Measurements from ENCODE around the gene SPC25. TPM values are rescaled to one million over a fixed set of nuclear protein-coding genes. Genes with fewer than 3 reads are reported as not detected.
"Not testable (repeated sequence)": the region's sequence is repeated elsewhere in the genome, so short reads cannot be mapped to it uniquely, and the experiment has no call there.

The SPC25 gene
- total RNA-seq, 1 donor from 2014 or later: 0.32 TPM

DNA sequence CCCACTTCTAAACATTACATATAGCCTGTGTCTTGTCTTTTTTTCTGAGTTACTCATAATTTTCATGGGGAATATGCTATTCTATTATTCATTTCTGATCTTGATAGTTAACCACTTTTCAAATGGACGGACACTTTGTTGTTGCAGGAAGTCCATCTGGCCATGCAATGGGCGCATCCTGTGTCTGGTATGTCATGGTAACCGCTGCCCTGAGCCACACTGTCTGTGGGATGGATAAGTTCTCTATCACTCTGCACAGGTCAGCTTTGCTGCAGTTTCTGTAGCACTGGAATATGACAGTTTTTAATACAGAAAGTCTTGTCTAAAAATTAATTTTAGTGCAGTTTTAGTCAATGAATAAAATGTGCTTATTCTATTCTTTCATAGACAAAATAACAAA, 14.1 kb upstream of the SPC25 start:
- no peak for DNase-seq (ENCODE audit: low spot score)

DNA sequence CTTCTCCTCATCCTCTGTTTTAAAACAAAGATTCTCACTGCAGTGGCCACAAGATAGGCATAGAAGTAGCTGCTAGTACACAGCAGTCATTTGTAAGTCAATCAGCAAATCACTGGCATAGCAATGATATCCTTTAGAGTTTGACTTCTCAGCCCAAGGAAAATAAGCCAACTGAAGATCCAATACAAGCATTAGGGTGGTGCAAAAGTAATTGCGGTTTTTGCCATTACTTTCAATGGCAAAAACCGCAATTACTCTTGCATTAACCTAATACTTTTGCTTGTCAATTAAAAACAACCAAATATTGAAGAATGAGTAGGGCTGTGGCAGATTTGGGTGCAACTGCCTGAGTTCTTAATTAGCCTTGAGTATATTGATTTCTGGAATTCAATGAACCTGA, 13.7 kb upstream of the SPC25 start:
- no peak for DNase-seq (ENCODE audit: low spot score)

DNA sequence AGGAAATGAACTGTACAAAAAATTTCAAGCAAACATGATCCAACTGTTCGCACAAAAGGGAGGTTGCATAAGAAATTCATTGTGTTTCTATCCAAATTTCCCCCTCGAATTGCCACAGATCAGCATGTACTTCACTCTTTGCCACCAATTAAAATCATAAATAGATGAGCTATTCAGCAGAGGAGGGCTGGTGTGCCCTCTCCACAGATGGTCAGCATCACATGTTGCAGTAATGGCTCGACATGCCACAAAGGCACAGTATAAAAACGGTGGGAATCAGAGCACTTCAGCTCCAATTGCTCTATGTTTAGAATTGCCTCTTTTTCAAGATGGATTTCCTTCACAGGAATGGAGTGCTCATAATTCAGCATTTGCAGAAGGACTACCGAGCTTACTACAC, 10.8 kb upstream of the SPC25 start, which contains the start of gene G6PC2:
G6PC2 (plus strand) TSS at position 289 of the 400 bp plus-strand sequence; CDS start at position 330, 41 bp downstream.
- no peak for DNase-seq (ENCODE audit: low spot score)

DNA sequence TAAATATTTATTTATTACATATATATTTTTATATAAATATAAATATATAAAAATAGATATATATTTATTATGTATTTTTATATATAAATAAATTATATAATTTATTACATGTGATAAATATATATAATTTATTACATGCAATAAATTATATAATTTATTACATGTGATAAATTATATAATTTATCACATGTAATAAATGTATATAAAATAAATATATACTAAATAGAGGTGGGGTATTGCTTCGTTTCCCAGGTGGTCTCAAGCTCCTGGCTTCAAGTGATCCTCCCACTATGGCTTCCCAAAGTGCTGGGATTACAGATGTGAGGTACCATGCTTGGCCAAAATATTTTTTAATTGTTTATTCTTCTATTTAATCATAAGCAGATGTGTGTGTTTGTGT, 7.2 kb upstream of the SPC25 start:
- DNase-seq (ENCODE audit: low spot score): no peak

DNA sequence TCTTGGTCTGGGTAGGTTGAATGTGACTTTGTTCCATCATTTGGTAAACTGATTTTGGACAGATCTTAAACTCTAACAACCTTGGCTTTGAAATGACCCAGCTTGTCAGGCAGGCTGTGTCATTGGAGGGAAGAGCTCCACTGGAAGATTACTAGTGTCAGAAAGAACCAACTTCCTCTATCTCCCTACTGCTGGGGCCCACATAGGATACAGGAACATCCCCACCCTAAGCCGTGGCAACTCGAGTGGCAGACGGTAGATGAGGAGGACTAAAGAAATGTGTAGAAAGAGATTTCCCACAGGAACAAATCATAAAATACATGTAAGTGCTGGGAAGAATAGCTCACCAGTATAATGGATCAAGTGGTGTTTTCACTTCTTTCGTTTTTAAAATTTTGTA, 6.6 kb upstream of the SPC25 start:
- DNase-seq (ENCODE audit: low spot score): no peak

DNA sequence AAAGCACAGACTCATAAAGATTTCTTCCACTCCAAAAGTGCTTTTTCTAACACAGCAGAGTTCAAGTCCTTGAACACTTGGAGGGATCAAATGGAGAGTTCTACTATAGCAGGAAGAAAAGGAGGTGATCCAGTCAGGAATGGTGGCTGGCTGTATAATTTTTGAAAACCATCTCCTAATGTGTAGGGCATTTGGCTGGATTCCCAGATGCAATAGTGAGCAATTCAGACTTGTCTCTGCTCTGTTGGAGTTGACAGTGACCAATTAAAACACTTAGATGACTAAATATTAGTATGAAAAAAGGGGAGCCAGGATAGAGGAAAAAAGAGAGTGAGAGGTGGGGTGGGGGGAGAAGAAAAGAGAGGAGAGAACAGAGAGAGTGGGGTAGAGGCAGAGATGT, 5.5 kb upstream of the SPC25 start:
- no peak for DNase-seq (ENCODE audit: low spot score)

DNA sequence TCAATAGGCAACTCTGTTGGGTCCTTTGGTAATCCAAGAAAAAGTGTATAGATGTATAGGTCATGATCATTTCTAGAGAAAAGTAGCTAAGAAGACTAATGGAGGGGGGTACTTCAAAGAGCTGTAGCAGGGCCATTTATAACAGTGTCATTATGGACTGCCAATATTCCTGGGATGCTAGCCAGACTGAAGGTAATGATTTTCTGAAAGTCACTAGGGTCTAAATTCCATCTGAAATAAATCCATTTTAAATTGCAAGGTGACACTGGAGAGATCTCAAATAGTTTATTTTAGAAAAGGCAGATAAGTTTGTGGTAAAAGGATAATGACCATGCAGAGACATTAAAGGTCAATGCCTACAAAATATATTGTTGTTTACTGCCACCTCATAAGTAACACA, 4.5 kb upstream of the SPC25 start:
- DNase-seq (ENCODE audit: low spot score): no peak

DNA sequence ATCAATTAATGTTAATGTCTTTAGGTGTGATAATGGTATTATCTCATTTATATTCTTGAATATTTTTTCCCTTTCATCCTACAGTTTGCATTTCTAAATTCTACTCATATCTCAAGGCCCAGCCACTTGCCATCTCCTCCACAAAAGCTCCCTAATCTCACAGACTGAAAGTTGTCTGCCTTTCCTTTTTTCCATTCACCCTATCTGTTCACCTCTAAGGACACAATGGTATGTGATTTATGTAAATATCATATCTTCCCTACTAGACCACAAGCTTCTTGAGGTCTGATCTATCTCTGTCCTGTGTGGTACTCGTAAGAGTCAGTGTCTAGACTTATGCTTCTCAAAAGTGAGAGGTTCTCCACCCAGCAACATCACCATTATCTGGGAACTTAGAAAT, 3.9 kb upstream of the SPC25 start:
- no peak for DNase-seq (ENCODE audit: low spot score)

DNA sequence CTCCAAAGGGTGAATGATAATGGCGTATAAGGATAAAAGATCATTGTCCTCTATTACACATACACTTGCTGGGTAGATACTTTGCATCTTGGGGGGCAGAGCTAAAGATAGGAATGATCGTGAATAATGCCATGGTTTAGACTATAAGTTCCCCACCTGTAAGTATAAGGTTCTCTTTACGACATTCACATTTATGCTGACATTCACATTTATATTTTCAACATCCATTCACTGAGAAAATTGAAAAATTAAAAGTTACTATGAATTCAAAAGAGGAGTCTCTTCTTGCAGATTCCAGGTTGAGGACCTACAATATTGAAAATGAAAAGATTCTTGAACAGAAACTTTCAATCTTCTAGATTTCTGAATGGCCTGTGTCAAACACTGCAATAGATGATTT, 2.1 kb upstream of the SPC25 start:
- no peak for DNase-seq (ENCODE audit: low spot score)

DNA sequence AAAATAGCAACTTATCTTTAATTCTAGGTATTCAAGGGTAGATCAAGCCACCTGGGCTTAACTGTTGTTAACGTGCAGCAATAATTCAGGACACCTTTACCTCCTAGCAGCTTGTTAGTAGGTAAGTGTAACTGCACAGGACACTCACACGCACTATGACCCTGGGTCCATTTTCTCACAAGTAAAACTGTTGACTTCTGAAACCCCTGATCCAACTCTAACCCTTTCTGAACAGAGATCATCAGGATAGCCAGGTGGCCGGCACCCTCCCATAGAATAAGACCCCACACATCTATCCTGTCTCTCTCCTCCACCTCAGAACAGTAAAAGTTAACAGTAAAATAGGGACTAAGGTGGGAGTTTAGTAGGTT, 610 bp downstream of the SPC25 start:
- no peak for DNase-seq (ENCODE audit: low spot score)

DNA sequence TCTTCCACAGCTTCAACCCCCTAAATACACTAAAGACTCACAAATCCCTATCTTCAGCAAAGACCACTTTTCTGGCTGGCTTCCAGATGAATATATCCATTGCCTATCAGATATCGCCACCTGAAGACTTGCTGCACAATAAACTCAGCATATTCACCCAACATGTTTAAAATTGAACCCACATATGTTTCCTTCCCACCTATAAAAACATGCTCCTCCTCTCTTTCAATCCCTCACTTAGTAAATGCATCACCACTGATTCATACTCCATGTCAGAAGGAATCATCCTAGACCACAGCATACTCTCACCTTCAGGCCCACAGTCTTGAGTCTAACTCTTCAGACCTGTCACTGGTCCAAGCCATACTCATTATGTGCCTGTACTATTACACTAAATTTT, 5.3 kb downstream of the SPC25 start:
- DNase-seq (ENCODE audit: low spot score): no peak

DNA sequence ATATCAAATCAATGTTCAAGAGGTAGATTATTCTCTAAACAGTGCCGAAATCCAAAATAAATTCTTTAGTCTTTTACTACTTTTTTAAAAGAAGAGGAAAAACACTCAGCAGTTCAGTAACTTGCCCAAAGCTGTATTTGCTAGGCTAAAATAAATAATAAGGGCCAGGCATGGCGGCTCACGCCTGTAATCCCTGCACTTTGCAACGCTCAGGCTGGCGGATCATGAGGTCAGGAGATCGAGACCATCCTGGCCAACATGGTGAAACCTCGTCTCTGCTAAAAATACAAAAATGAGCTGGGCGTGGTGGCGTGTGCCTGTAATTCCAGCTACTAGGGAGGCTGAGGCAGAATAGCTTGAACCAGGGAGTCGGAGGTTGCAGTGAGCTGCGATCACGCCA, 8.1 kb downstream of the SPC25 start:
- not testable (repeated sequence) for DNase-seq (ENCODE audit: low spot score)

DNA sequence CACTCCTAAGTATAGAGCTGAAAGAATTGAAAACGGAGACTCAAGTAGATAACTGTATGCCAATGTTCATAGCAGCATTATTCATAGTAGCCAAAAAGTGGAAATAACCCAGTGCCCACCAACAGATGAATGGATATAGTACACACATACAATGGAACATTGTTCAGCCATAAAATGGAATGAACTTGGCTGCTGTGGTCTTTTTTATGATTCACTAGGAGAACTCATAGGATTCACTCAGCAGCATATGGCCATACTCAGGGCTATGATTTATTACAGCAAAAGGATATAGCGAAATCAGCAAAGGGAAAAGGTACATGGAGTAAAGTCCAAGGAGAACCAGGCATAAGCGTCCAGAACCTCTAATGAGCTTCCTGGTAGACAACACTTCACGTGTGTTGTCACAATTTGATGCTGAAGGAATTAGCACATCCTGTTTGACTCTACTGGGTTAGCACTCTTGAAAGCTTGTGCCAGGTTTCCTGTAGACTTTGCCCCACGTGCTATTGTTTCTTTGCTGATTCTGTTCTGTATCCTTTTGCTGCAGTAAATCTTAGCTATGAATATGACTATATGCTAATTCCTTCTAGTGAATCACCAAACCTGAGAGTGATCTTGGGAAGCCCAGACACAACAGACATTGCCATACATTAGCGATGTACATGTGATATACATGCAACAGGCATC, 15.7 kb downstream of the SPC25 start:
- no peak for DNase-seq (ENCODE audit: low spot score)

DNA sequence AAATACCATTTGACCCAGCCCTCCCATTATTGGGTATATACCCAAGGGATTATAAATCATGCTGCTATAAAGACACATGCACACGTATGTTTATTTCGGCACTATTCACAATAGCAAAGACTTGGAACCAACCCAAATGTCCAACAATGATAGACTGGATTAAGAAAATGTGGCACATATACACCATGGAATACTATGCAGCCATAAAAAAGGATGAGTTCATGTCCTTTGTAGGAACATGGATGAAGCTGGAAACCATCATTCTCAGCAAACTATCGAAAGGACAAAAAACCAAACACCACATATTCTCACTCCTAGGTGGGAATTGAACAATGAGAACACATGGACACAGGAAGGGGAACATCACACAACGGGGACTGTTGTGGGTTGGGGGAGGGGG, 19.4 kb downstream of the SPC25 start:
- DNase-seq (ENCODE audit: low spot score): not testable (repeated sequence)

DNA sequence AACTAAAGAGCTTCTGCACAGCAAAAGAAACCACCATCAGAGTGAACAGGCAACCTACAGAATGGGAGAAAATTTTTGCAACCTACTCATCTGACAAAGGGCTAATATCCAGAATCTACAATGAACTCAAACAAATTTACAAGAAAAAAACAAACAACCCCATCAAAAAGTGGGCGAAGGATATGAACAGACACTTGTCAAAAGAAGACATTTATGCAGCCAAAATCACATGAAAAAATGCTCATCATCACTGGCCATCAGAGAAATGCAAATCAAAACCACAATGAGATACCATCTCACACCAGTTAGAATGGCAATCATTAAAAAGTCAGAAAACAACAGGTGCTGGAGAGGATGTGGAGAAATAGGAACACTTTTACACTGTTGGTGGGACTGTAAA, 19.9 kb downstream of the SPC25 start:
- not testable (repeated sequence) for DNase-seq (ENCODE audit: low spot score)

DNA sequence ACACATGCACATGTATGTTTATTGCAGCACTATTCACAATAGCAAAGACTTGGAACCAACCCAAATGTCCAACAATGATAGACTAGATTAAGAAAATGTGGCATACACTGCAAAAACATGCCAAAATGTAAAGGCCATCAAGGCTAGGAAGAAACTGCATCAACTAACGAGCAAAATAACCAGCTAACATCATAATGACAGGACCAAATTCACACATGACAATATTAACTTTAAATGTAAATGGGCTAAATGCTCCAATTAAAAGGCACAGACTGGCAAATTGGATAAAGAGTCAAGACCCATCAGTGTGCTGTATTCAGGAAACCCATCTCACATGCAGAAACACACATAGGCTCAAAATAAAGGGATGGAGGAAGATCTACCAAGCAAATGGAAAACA, 23.1 kb downstream of the SPC25 start:
- DNase-seq (ENCODE audit: low spot score): not testable (repeated sequence)

DNA sequence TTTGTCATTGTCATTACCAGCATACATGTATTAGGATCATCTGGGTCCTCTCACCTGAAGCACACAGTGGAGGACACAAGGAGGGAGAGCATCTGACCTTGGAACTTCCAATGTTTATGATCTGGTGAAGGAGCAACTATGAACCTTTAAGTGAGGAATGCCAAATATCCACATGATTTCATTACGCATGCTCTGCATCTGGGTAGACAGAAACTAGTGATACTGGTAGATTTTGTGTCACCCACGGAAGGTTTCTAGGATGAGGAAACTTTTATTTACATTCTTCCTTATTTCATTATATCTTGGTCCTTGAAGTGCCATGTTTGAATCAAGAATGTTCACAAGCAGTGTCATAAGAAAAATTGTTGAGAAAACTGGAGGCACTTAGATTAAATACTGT, 32.1 kb downstream of the SPC25 start:
- DNase-seq (ENCODE audit: low spot score): no peak

DNA sequence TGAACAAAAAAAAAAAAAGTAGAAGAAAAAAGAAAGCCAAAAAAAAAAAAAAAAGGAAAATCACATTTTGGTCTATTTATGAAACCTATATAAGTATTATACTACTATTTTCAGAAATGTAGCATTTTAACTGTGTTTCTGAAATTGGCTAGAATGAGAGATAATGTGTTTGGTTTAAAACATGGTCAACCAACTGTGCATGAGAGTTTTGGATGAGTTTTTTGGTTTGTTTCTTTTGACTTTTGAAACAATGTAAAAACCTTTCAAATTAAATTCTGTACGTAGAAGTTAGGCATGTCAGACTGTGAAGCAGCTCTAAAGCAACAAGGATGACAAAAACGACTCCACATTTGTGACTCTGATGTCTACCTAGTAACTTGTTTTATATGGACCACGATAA, 34.6 kb downstream of the SPC25 start:
- DNase-seq (ENCODE audit: low spot score): no peak

DNA sequence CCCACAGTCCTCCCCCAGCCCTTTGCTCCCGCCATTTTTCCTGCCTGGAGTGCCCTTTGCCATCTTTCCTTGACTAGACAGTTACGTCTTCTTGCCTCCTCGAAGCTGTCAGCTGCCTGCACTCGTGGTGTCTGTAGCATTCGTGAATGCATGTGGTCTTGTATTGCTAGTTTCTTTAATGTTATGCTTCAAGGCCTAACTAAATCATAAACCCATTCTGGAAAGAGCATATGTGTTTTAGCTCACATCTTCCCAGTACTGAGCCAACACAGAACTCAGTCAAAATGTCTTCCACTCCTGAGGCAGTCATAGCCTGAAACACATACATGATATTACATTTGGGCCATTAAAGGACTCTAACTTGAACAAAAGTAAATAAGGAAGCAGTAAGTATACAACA, 35.6 kb downstream of the SPC25 start:
- no peak for DNase-seq (ENCODE audit: low spot score)

DNA sequence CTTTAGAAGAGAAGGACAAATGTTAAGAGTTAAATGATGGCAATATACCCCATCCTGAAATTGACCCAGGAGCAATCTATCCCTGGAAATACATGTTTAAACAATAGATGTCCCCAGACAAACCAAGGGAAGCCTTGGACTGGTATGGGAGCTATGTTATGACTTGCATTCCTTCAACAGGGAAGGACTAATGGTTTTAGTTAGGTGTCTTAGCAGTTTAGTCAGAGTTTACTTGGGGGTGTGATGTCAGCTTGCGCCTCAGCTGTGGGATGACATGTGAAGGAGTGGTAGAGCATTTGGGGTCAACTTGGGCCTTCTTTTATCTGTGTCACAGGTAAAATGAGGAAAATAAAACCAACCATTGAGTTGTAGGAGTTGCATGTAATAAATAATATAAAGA, 36.8 kb downstream of the SPC25 start:
- DNase-seq (ENCODE audit: low spot score): no peak

DNA sequence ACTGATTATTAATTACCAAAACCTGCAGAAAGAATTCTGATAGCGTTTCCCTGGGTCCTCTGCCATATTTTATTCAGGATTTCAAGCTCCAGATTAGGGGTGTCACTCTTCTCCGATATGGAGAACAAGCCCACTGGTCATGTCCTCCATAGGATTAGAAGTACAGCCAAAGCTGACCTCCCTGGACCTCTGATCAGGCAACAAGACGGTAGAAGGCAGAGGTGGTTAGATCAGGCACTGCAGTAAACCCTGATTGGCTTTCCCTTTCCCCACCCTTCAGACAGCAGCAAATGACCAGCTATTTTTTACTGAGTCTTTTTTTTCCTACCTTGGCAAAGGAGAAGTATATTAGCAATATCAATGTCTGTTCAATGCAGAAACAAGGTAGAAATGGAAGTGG, 37.7 kb downstream of the SPC25 start:
- DNase-seq (ENCODE audit: low spot score): no peak

DNA sequence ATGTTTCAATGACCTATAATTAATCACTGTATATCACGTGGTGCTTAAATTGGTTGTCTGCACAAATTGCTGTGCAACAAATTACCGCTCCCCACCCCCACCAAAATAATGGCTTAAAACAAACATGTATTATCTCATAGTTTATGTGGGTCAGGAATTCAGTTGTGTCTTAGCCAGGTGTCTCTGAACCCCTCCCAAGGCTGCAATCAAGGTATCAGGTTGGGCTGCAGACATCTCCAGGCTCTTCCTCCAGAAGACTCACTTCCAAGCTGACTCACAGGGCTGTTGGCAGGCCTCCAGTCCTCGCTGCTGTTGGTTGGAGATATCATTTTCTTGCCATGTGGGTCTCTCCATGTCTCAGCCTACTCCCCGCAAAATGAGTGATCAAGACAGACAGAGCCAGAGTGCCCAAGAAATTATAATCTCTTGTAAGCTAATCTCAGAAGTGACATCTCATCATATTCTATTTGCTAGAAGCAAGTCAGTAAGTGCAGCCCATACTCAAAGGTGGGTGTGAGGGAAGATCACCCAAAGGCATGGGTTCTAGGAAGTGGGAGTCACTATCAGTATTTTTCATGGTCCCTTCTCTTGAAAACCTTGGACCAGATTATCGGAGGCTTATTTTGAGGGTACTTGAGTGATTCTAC, 38.4 kb downstream of the SPC25 start:
- DNase-seq (ENCODE audit: low spot score): no peak

DNA sequence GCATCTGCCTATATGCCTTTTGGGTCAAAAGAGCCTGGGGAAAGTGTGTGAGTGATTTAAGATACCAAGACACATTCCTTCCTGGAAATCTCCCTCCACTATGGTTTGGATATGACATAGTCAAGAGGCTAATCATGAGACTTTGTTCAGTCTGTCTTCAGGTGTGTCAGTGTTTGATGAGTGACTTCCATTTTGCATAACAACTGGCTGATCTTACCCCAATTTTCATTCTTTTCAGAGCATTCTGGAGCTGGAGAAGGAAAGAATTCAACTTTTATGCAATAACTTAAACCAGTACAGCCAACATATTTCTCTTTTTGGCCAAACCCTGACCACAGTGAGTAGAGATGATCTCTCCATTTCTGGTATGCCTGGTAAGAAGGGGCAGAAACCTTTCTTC, 39.4 kb downstream of the SPC25 start:
- no peak for DNase-seq (ENCODE audit: low spot score)

Measured in mesenteric fat pad (tissue), 1 donor.